PFSK-1 (cell line): ENCODE measurements around the gene VASH1.

Experiments
- FOXP2 ChIP-seq: optimal IDR thresholded peaks from 2 replicates; pipeline ENCODE3; 2011; ENCODE audit warnings: borderline replicate concordance, control low read depth, inconsistent platforms; ENCODE audit not compliant: insufficient read depth; ENCODE audit errors: extremely low read length, extremely low read depth
- POLR2AphosphoS5 ChIP-seq: IDR thresholded peaks from 2 replicates; pipeline ENCODE4 v1.6.1; 2012; ENCODE audit warnings: low read depth, mild to moderate bottlenecking, control low read depth, low read length, moderate library complexity
- SIN3A ChIP-seq: IDR thresholded peaks from 2 replicates; pipeline ENCODE4 v1.6.1; 2012; ENCODE audit warnings: mild to moderate bottlenecking, low read length, moderate library complexity, borderline replicate concordance; ENCODE audit not compliant: insufficient read depth
- TAF1 ChIP-seq: IDR thresholded peaks from 2 replicates; pipeline ENCODE4 v1.6.1; 2012; ENCODE audit warnings: low read length, control low read depth, borderline replicate concordance; ENCODE audit not compliant: insufficient read depth
- TF ChIP-seq, protein P1 (sequence below), 2 experiments: IDR thresholded peaks; 2 replicates each; pipeline versions ENCODE4 v1.6.1 to v1.8.0; 2011 to 2012; ENCODE audit warnings: low read depth in 2 of 2, low read length in 2 of 2, control low read depth in 1 of 2, inconsistent platforms in 1 of 2, mild to moderate bottlenecking in 1 of 2, moderate library complexity in 1 of 2; ENCODE audit not compliant: insufficient read depth in 1 of 2

Gene VASH1

DNA sequence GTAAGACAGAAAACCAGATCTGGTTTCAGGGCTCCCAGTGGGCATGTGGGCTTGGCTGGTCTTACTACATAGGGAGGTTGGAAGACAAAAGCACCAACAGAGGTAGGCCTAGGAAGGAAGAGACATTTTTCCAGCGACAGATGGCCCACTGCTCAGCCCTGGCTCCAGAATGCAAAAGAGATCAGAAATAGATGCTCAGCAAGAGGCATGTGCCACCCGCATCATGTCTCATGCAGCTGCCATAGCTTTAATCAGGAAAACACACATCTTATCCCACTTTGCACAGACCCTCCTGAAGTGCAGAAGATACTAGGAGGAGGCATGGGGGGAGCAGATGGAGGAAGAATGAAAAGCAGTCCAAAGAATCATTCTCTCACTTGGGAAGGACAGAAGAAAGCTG lies 25.3 kb downstream of the VASH1 start:
- TF ChIP-seq, protein P1, sequence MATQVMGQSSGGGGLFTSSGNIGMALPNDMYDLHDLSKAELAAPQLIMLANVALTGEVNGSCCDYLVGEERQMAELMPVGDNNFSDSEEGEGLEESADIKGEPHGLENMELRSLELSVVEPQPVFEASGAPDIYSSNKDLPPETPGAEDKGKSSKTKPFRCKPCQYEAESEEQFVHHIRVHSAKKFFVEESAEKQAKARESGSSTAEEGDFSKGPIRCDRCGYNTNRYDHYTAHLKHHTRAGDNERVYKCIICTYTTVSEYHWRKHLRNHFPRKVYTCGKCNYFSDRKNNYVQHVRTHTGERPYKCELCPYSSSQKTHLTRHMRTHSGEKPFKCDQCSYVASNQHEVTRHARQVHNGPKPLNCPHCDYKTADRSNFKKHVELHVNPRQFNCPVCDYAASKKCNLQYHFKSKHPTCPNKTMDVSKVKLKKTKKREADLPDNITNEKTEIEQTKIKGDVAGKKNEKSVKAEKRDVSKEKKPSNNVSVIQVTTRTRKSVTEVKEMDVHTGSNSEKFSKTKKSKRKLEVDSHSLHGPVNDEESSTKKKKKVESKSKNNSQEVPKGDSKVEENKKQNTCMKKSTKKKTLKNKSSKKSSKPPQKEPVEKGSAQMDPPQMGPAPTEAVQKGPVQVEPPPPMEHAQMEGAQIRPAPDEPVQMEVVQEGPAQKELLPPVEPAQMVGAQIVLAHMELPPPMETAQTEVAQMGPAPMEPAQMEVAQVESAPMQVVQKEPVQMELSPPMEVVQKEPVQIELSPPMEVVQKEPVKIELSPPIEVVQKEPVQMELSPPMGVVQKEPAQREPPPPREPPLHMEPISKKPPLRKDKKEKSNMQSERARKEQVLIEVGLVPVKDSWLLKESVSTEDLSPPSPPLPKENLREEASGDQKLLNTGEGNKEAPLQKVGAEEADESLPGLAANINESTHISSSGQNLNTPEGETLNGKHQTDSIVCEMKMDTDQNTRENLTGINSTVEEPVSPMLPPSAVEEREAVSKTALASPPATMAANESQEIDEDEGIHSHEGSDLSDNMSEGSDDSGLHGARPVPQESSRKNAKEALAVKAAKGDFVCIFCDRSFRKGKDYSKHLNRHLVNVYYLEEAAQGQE (IDR thresholded peaks at IDR 0.05; ENCODE audit: insufficient read depth in 1 of 2, low read depth in 2 of 2, low read length in 2 of 2), result no peak
- TF ChIP-seq TAF1 (no peak), SIN3A (no peak), POLR2AphosphoS5 (no peak), FOXP2 (no peak)

DNA sequence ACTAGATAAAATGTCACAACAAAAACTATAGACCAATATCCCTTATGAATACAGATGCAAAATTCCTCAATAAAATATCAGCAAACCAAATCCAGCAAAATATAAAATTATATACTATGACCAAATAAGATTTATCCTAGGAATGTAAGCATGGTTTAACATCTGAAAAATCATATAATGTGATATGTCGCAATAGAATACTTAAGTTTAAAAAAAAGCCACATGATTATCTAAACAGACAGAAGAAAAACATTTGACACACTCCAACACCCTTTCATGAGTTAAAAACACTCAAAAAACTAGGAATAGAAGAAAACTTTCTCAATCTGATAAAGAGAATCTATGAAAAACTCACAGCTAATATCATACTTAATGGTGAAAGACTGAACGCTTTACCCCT lies 31.2 kb downstream of the VASH1 start:
- no peak for TF ChIP-seq TAF1
- TF ChIP-seq SIN3A, result no peak
- no peak for TF ChIP-seq FOXP2
- no peak for TF ChIP-seq POLR2AphosphoS5
- TF ChIP-seq, protein P1 (IDR thresholded peaks at IDR 0.05; ENCODE audit: insufficient read depth in 1 of 2, low read depth in 2 of 2, low read length in 2 of 2), result no peak

DNA sequence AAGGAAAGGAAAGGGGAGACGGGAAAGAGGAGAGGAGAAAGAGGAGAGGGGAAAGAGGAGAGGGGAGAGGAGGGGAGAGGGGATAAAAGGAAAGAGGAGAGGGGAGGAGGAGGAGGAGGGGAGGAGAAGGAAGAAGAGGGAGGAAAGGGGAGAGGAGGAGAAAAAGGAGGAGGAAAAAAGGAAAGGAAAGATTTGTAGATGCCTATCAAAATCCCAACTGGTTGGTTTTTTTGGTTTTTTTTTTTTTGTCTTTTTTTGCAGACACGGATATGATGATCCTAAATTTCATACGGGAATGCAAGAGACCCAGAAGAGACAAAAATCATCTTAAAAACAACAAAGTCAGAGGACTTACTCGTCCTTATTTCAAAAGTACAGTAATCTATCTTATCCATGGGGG lies 32.1 kb downstream of the VASH1 start:
- TF ChIP-seq FOXP2 (no peak), SIN3A (no peak), POLR2AphosphoS5 (no peak), TAF1 (no peak)
- TF ChIP-seq, protein P1 (IDR thresholded peaks at IDR 0.05; ENCODE audit: insufficient read depth in 1 of 2, low read depth in 2 of 2, low read length in 2 of 2), result no peak

DNA sequence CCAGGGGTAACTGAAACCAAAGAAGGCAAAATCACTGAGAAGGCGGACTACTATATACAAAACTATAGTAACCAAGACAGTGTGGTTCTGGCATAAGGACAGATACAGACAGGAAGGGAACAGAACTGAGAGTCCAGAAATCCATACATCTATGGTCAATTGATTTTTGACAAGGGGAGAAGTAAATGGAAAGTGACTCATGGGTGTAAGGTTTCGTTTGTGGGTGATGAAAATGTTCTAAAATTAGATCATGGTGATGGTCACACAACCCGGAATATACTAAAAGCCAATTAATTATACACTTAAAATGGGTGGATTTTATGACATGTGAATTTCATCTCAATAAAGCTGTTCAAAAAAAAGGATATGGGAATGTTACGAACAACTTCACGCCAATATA lies 32.7 kb downstream of the VASH1 start:
- TF ChIP-seq, protein P1 (IDR thresholded peaks at IDR 0.05; ENCODE audit: insufficient read depth in 1 of 2, low read depth in 2 of 2, low read length in 2 of 2), result no peak
- TF ChIP-seq FOXP2 (no peak), TAF1 (no peak), POLR2AphosphoS5 (no peak), SIN3A (no peak)

DNA sequence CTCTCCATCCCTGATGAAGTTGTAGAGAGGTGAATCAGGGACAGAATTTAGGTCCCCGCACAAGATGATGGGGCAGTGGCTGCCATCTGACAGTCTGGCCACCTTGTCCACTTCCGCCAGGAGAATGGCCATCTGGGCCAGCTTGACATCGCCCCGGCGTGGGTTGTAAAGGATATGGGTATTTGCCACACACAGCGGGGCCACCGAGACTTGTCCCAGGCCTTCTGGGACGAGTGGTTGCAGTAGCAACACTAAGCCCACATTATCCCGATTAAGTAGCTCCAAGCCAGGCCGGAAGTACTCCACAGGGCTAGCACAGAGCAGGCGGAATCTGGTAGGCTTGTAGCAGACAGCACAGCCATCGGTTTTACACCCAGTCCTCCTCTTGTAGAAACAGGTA lies 45.2 kb downstream of the VASH1 start:
- TF ChIP-seq SIN3A, result no peak
- TF ChIP-seq TAF1, result no peak
- no peak for TF ChIP-seq POLR2AphosphoS5
- no peak for TF ChIP-seq FOXP2
- TF ChIP-seq, protein P1 (IDR thresholded peaks at IDR 0.05; ENCODE audit: insufficient read depth in 1 of 2, low read depth in 2 of 2, low read length in 2 of 2), result no peak
